ENCODE data around the gene BCLAF3. TPM values are rescaled to one million over a fixed set of nuclear protein-coding genes. Genes with fewer than 3 reads are reported as not detected.

BCLAF3 gene
- total RNA-seq, result 5.9 and 6.3 TPM in 2 replicates

DNA sequence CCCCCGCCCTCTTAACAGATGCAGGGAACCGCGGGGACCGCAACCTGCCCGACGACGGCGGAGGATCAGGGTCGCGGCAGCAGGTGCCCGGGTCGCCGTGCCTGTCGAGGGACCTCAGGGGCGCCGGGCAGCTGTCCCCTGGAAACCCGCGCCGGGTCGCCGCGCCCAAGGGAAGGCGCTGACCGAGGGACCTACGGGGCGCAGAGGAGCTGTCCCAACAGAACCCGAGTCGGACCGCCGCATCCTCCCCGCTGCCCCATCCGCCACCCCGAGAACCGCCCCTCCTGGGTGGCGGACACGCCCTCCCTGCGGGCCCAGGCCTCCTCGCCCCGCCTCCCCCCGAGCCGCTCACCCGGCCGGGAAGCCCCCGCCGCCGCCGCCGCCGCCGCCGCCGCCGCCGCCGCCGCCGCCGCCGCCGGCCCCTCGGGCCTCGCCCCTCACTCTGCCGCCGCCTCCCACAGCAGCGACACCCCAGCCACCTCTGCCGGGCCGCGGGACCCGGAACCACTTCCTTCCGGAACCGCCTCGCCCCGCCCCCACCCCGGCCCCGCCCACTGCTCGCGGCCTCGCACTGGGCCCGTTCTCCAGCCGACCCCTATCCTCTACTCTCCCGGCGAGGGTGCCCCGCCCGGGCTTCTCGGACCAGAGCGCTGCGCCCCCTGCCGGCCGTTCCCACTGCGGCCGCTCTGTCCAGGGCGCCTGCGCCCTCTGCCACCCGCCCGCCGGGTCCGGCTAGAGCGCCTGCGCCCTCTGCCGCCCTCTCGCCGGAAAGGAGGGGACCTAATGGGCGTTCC, at the start of gene BCLAF3:
TSS of gene BCLAF3 (minus strand) at position 506 of the 794 bp plus-strand sequence. CDS start 20,797 bp downstream, outside the sequence.

Other genes starting within 250 kb of the BCLAF3 start
- gene SH3KBP1, start 103.5 kb downstream of the BCLAF3 start, total RNA-seq, result 22.4 and 41.8 TPM in 2 replicates
- gene MAP7D2, start 125.8 kb upstream of the BCLAF3 start, total RNA-seq, result 0.47 TPM in 1 of 2 replicates, not detected in the other
- gene EIF1AX, start 150.8 kb upstream of the BCLAF3 start, total RNA-seq, result 10.1 and 14.7 TPM in 2 replicates